ENCODE results near the gene LAMB1.
"Not testable (repeated sequence)": the region's sequence is repeated elsewhere in the genome, so short reads cannot be mapped to it uniquely, and the experiment has no call there.

Gene LAMB1

DNA sequence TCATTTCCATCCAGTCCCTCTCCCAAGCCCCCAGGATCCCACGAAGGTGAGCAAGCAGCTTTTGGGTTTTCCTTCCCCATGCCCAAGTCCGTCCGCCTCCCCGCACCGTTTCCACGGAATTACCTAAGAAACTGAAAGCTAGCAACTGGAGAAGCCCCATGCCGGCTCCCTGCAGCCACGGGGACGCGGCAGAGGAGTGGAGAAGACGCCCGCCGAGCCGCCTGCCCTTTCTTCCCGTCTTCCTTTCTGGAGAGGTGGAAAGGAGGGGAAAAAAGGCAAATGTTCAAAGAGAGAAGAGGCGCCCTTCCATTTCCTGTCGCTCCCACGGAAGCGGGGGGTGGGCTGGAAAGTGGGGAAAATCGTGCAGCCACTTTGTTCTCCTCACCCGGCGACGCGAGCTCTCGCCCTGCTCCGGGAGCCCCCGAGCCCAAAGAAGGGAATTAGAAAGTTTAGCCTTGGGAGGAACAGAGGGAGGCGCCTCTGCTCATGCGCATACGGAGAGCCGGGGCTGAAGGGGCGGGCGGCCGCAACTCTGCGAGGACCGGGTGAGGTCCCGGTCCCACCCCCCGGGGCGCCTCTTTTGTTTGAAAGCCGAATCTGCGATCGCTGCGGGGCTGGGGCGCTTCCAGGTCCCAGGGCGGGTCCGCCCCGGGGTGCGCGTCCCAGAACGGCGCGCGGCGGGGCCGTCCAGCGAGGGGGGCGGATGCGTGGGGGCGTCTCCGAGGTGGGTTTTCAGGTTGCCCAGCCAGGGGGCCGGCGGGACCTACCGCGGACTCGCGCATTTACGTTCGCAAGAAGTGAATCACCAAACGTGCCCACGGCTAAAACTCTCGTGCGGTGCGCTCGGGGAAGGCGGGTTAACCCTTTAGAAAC, at the start of gene LAMB1:
Gene LAMB1 (minus strand): TSS at position 436 of the 873 bp plus-strand sequence. CDS start 276 bp downstream, at position 160.
- peak in 1 of 2 donors; percentile 26 for ATAC-seq

DNA sequence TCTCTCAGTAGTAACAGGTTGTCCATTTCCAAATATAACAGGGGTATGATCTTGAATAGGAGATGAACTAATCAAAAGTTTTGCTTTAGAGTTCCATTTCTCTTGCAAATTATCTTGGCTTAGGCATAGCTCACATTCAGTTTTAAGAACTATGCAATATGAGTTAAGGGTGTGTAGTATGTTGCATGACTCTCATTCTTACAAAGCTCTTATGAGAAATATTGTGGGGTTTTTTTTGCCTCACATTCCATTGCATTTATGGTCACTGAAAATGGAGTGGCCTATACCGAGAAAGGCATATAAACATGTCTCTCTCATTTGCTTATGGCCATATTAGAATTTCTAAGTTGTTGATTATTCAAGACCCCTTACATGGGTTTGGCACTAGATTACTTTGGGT, 48.5 kb upstream of the LAMB1 start:
- ATAC-seq, result no peak

DNA sequence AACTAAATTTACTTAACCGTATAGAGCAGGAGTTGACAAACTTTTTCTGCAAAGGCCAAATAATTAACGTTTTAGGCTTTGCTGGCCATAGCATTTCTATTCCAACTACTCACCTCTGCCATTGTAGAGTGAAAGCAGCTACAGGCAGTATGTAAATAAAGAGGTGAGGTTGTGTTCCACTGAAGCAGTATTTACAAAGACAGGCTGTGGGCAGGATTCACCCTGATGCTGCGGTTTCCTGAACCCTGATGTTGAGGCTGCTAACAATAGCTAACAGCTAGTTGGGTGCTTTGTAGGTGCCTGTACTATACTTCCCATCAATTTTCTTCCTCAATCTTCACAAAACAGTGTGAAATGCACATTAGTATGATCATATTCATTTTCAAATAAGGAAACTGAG, 47.0 kb upstream of the LAMB1 start:
- ATAC-seq, result no peak

DNA sequence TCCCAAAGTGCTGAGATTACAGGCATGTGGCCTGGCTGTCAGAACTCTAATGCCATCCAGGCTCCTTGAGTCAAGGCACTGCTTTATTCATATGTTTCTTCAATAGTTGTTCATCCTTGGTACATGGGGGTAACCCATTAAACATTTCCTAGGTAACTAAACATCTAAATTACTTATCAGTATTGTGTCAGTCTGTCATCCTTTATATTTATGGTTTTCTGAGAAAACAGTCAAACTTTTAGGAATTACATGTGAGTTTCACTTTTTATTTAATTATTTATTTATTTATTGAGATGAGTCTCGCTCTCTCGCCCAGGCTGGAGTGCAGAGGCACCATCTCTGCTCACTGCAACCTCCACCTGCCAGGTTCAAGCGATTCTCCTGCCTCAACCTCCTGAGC, 45.5 kb upstream of the LAMB1 start:
- ATAC-seq, result no peak

DNA sequence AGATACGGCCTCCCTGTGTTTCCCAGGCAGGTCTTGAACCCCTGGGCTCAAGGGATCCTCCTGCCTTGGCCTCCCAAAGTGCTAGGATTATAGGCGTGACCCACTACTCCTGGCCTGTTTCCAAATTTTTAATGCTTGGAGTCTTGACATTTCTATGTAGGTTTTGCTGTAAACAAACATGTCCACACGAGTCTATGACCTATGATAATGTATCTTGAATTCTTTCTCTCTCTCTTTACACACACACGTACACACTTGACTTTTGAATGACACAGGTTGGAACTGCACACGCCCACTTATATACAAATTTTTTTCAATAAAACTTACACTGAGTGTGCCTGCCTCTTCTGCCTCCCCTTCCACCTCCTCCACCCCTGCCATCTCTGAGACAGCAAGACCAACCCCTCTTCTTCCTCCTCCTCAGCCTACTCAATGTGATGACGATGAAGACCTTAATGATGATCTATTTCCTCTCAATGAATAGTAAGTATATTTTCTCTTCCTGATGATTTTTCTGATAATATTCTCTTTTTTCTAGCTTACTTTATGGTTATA, 44.1 kb upstream of the LAMB1 start:
- ATAC-seq, result no peak

DNA sequence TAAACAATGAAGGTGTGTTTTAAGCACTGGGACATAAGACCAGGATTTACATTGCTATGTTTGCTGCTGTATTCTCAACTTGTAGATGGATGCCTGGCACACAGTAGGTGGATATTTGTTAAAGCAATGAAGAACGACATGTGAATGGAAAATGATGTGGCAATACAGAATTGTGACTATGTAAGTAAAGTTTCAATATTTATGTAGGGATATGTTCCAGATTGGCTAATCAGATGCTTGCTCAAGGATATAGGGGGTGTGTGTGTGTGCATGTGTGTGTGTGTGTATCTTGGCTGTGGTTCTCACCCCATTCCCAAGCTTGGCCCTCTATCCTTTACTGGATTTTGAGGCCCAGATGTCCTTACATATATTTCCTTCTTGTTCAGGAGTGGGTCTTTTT, 42.7 kb upstream of the LAMB1 start:
- ATAC-seq, result no peak

DNA sequence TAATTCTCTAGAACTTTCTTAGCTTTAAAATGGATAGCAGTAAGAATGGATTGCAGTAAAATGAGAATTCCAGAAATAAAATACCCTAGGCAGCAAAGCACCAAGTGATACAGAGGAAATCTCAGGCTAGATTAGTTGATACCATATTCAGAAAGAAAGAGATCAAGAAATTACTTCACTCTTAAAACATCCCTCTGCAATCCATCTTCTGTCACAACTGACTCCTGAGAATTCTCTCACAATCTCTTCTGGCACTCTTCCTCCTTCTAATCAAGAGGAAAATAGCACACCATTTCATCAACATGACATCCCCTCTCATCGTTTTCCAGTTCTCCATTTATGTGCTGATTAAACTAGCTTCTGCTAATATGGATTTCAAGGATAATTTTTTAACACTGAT, 42.2 kb upstream of the LAMB1 start:
- ATAC-seq, result no peak

DNA sequence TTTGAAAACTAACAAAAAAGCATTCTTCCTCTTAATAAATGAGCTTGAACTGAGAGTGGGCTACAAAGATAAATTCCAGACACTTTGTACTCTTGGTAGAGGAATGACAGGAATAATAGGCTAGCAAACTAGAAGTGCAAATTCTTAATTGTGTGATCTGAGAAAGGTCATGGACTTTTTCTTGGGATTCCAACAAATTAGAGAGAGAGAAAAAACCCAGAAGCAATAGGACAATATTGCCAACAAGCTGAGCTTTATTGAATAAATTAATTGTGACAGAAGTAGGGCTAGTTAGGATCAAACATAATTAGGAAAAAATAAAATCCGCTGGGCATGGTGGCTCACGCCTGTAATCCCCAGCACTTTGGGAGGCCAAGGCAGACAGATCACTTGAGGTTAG, 41.4 kb upstream of the LAMB1 start:
- no peak for ATAC-seq

DNA sequence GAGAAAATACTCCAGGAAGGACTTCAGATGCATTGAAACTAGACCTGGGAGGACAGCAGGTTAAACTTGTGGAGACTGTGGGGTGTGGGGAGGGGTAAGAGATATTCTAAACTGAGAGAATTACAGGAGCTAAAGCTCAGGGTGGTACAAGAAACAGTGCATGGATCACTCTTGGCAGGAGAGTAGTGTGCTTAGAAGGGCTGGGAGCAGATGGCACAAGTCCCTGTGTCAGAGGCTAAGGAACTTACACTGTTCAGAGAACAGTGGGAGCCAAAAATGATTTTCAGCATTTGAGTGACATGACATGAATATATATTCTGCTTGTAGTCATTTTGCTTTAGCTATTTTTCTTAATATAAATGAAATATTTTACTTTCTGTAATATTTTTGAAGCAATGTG, 36.0 kb upstream of the LAMB1 start:
- ATAC-seq, result no peak

DNA sequence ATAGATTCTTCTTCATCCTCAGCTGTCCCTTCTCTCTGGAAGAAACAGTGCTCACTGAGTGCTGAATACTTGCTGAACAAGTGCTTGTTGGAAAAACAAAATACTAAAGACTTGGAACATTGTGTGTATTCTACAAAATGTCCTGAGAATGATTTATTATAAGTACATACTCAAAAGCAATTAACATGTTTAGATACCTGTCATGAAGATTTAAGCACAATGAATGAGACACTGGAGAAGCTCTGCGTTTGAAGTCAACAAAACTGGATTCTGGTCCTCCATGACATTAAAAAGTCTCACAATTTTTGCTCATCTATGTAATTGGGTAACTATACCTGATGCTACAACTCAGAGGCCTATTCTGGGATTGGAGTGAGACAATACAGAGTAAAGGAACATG, 34.8 kb upstream of the LAMB1 start:
- ATAC-seq, result no peak

DNA sequence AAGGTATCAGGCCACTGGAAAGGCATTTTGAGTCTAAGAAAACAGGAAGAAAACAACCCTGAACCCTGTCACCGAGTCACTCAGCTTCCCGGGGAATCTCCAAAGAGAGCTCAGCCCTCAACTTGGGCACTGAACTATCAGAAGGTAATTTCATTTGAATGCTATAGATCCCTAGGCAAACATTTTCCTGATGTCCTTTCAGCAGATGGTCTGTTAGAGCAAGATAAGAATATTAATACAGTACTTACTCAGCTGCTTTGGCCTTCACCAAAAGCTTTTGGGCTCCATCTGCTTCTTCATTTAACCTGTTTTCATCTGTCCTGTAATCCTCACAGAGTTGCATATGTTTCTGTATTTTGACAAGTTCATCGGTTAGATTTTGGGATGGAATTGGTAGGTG, 34.2 kb upstream of the LAMB1 start:
- no peak for ATAC-seq

DNA sequence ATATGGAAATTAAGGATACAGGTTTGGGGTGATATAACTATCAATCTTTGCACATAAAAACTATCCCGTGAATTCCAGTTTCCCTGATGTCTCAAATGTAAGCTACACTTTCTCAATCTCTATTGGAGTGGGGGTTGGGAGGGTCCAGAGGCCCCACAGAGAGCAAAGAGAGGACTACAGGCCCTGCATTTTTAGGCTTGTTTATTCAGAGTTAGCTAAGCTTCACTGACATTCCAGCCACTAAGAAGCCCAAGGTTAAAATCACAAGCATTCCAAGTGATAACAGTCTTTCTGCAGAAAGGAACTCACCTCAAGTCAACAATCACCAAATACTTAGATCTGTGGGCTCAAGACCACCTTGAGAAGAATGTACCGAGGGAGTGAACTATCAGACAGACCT, 31.6 kb upstream of the LAMB1 start:
- ATAC-seq, result no peak

DNA sequence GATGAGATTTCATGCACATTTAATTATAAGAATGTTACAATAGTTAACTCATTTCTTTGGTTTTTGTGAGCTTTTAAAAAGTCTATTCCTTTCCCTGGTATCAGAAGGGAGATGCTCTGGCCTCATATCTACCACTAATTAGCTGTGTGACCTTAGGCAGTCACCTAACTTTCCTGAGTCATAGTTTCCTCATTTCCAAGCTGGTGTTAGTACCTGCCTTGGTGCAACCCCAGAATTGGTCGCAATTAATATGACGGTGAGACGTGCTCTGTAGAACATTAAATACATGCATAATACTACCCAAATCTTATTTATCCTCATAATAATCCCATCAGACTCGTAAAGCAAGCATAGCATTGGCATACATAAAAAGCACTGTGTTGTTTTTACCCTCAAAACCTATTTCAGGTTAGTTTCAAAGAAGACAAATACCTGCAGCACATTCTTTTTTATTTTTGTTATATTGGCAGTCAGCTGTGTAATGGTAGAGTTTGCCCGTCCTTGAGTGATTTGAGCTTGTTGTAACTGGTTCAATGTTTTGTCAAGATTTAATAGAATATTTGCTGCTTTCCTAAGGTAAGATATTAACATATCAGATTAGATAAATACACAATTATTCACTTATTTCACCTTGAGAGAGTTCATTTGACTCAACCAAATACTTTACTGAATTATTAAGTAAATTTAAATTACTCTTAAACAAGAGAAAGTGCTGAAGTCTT, 31.0 kb upstream of the LAMB1 start:
- no peak for ATAC-seq

DNA sequence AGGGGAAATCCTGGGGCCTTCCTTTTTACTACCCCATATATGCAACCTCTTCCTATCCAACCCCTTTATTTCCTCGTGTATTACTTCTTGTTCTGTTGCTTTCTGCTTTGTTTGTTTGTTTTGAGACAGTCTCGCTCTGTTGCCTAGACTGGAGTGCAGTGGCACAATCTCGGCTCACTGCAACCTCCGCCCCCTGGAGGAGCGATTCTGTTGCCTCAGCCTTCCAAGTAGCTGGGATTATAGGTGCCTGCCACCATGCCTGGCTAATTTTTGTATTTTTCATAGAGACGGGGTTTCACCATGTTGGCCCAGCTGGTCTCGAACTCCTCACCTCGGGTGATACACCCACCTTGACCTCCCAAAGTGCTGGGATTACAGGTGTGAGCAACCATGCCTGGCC, 30.3 kb upstream of the LAMB1 start:
- not testable (repeated sequence) for ATAC-seq

DNA sequence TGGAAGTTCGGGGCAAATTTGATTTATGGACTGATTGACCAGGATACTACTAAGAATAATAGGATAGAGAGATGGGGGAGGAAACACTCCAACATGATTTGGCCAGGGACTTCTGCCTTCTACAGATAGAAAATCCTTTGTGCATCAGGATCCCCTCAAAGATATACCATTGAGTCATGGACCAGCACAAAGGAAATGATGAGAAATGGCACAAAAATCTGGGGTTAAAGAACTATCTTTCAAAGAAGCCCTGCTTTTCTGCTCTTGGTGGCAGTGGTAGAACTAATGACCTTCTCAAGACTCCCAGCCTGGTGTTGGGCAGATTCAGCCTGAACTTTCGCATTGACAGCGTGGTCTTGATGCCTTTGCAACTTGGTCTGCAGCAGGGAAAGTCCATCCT, 27.6 kb upstream of the LAMB1 start:
- ATAC-seq, result no peak

DNA sequence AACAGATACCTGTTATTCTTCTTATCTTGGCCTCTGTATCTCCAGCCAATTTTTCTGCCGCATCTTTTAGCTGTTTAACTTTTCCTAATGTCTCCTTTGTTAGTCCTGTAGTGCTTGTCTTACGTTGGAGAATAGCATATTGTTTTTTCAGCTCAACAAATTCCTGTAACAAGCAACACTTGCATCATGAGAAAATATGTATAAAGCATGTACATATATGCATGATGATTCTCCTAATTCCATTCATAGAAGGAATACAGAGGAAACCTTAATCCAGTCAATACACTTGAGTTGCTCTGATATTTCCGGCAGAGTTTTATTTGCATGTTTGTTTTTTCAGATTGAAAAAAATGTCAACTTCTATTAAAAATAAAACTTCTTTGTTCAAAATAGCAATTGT, 26.1 kb upstream of the LAMB1 start:
- ATAC-seq, result no peak

DNA sequence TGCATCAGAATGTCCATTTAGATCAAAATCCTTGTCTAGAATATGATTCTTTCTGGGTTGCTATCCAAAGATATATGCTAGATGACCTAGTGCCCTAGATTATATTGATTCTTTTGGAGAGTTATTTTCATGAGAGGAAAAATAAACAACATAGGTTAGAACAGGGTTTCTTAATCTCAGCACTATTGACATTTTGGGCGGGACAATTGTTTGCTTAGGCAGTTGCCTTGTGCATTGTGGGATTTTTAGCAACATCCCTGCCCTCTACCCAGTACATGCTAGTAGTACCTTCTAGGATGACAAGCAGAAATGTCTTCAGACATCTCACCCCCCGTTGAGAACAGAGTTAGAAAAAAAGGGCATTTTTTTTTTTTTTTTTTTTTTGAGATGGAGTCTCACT, 25.1 kb upstream of the LAMB1 start:
- ATAC-seq, result no peak

DNA sequence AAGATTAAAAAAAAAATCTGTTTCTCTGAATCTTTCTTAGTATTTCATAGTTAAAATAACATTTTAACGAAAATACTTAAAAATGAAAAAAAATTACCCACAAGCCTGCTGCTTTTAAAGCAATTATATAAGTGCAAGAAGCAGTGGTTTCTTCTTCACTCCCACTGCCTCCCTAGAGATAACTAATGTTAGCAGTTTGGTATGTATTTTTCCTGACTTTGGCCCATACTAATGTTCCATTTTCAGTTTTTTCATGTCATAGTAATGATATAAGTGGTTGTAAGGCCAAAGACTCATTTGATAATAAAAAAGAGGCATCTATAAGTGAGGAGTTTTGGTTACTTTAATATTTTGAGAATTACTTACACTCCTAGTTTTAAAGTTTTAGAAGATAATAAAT, 24.3 kb upstream of the LAMB1 start:
- ATAC-seq, result no peak

DNA sequence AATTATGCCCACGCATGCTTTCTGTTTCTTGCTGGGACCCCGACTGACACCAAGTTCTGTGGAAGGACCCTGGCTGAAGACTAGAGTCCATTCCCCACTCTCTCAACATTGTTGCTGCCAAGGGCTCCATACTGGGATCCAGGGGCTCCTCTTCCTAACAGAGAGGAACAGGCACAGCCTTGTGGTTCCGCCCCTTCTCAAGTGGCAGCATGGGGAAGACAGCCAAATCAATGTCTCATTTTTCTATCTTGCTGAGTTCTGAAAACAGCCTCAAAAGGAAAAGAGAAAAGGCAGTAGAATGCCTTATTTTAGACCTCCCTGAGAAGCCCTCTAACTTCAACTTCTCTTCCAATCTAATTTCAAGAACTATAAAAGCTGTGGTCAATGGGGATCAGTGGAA, 23.7 kb upstream of the LAMB1 start:
- no peak for ATAC-seq

DNA sequence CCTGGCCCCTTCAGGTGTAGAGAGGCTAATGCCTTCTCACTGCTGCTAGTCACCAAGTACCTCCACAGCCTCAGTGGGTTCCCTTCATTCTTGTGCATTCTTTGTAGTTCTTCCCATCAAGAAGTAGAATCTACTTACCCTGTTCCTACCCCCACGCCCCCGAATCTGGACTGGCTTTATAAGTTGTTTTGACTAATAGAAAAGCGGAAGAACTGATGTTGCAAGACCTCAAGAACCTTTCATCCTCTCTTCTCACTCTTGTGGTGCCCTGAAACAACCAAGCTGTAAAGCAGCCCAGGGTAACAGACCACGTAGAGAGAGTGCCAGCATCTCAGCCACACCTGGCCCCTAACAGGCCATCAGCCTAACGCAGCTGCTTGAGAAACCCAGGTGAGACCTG, 23.2 kb upstream of the LAMB1 start:
- no peak for ATAC-seq

DNA sequence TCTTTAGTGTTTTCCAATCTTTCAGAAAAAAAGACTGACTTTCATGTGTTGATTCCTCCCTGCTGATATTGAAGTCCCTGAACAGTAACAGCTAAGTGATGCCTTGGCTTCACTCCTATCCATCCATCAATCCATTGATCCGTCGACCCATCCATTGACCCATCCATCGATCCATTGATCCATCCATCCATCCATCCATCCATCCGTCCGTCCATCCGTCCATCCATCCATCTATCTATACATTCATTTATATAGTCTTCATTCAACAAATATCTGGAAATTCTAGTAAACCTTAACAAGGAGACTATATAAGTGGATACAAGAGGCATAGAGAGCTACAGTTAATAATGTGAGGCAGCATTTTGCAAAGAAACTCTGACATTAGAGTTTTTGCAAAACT, 21.6 kb upstream of the LAMB1 start:
- no peak for ATAC-seq

DNA sequence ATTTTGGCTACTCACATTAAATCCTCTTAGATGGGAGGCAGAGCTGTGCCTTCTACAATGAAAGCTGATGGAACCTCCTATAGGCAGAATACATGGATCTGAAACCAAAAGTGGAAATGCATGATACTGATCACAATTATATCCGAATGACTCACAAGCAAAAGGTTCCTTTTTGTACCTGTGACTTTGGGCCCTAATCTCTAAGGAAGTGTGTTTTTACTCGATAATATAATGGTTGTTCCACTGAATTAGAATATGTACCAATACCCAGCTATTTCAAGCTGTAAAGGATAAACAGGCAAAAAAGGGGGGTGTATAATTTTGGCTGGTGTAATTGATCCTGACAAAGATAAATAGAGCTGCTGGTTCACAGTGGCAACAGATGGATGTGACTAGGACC, 17.6 kb upstream of the LAMB1 start:
- ATAC-seq, result no peak

DNA sequence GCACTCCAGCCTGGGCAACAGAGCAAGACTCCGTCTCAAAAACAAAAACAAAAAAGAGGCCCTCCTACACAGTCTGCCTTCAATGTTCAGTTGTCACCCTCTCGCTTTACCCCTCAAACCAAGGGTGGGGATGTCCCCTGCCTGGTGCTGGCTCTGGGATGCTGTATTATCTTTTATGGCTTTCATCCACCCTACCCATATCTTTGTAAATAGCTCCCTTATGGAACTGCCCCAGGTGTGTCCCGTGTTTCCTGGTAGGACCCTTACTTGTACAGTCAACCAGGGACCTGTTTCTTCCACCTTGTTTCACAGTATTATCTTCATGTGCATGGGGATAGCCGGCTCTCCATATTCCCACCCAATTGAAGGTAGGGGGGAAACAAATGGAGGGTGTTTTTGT, 15.7 kb upstream of the LAMB1 start:
- ATAC-seq, result no peak

DNA sequence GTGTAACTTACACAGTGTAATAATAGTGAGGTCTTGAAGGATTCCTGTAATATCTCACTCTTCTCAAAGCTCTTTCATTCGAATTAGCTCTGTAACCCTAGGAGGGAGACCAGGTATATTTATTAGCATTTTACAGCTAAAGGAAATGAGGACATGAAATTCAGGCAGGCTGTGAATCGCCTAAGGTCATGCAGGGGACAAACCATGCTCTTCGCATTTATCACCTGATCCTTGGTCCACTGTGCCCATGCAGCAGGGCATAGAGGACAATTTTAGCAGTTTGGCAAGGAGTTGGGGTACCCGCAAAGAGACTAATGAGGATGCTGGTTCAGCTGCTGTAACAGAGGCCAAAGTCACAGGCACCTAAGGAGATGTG, 14.8 kb upstream of the LAMB1 start:
- no peak for ATAC-seq
